ENCODE data around the gene UCP3.

The UCP3 gene

GRCh38 chr11:74019104-74019738, 10.3 kb upstream of the UCP3 start:
- no peak for TF ChIP-seq CTCF (IDR thresholded peaks at IDR 0.05; ENCODE audit: low read depth, low read length, missing control alignments)
- DNase-seq (ENCODE audit: low read depth): no peak
- no peak overlapping the region for H3K4me3 ChIP-seq (ENCODE audit: low read depth, low read length)
- in situ Hi-C loops (cut with HindIII; ENCODE audit: low sequenced_read_pairs): no loop called here

DNA sequence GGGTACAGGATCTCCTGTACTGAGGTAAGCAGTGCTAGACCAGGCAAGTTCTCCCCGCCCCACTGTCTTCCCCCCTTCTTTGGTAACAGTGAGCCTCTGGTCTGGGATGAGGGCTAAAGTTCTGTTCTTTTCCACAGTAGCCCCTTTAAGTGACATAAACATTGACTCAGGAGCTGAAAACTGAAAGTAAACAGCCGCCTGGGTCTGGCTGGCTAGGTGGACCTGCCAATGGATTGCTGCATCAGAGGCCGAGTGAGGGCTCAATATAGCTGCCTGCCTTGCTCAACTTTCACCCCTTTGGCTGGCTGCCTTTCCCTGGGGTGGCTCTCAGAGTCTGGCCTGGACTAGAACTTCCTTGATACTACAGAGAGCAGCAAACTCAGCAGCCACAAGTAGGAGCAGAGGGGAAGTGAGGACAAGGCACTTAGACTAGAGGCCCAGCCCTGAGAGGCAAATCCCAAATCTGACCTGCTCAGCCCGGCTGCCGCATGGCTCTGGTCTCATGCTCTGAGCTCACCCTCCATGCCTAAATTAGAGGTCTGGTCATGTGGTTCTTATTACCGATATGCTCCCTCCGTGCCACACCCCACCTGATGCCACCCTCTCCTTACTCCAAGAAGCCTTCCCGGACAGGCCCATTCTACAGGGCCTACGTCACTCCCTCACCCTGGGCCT, 9.6 kb upstream of the UCP3 start:
- TF ChIP-seq CTCF (IDR thresholded peaks at IDR 0.05; ENCODE audit: low read depth, low read length, missing control alignments): no peak
- in situ Hi-C loops (cut with HindIII; ENCODE audit: low sequenced_read_pairs): no loop called here
- H3K4me3 ChIP-seq (ENCODE audit: low read depth, low read length): no peak overlapping the region
- peak; percentile 59 for DNase-seq (ENCODE audit: low read depth)

DNA sequence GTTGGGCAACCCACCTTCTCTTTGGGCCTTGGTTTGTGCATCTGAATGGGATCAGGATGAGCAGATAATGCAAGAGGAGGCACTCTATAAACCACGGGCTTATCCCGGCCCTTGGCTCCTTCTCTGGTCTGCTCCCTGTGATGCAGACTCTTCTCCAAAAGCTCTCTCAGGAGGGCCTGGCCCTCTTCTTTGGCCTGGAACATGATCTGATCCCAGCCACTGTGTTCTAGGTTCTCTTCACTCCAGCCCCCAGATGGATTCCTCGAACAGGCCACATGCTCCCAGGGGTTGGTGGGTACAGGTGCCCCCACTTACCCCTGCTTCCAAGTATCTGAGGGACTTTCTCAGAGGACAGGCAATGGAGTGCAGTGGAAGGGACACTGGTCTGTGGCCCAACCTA, 8.7 kb upstream of the UCP3 start:
- TF ChIP-seq CTCF (IDR thresholded peaks at IDR 0.05; ENCODE audit: low read depth, low read length, missing control alignments): no peak
- no peak overlapping the region for H3K4me3 ChIP-seq (ENCODE audit: low read depth, low read length)
- DNase-seq (ENCODE audit: low read depth): no peak
- in situ Hi-C loops (cut with HindIII; ENCODE audit: low sequenced_read_pairs): no loop called here

DNA sequence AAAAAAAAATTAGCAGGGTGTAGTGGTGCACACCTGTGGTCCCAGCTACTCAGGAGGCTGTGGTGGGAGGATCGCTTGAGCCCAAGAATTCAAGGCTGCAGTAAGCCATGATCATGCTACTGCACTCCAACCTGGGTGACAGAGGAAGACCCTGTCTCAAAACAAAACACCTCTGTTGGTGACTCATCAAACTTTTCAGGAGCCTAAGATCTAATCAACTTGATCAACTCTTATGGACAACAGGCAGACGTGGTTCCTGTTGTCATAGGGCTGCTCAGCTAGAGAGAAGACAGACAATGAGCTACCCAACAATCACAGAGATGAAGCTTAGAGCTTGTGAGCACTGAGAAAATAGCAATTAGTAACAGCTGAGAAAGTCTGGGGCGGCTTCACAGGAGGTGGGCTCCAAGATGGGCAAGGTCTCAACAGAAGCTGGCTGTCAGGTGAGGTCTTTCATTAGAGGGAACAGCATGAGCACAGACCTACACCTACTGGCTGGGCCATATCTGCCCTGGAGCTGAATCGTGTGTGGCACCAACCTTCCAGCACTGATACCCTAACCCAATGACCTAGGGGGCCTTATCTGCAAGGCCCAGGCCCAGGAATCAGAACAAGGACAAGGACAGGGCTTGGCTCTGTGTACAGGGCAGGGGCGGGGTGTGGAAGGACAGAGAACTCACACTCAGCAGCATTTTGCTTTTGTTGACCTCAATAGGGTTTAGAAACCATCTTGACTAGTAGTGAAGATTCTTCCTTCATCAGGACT, 7.2 kb upstream of the UCP3 start:
- no peak for TF ChIP-seq CTCF (IDR thresholded peaks at IDR 0.05; ENCODE audit: low read depth, low read length, missing control alignments)
- no peak for DNase-seq (ENCODE audit: low read depth)
- no peak overlapping the region for H3K4me3 ChIP-seq (ENCODE audit: low read depth, low read length)
- in situ Hi-C loops (cut with HindIII; ENCODE audit: low sequenced_read_pairs): no loop called here

- DNase-seq (ENCODE audit: low read depth): no peak
- H3K4me3 ChIP-seq (ENCODE audit: low read depth, low read length): no peak overlapping the region
- TF ChIP-seq CTCF (IDR thresholded peaks at IDR 0.05; ENCODE audit: low read depth, low read length, missing control alignments): no peak
- in situ Hi-C loops (cut with HindIII; ENCODE audit: low sequenced_read_pairs): loop anchor here (5.0 kb wide), 1 partner anchor 57 kb away; no protein-coding TSS in a partner anchor
These were observed 6.0 kb upstream of the UCP3 start for GRCh38 chr11:74014880-74015279.

DNA sequence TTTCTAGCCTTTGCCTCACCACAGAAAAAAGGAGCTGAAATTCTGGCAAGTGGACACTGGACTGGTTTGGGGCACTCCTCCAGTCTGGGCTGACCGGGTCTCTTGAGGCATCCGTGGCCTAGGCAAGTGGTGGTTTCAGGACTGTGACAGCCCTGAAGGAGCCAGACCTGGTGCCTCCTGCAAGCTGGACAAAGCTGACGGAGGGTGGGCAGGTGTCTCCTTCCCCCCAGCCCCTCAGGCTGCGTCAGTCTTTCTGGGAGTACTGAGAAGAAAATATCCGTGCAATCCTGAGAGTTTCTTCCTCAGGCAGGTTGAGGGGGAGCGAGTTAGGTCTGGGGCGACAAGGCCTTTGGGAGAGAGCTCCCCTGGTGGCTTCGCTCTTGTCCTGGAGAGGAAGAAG, 4.3 kb upstream of the UCP3 start:
- H3K4me3 ChIP-seq (ENCODE audit: low read depth, low read length): no peak overlapping the region
- in situ Hi-C loops (cut with HindIII; ENCODE audit: low sequenced_read_pairs): loop anchor here (5.0 kb wide), 1 partner anchor 59 kb away; no protein-coding TSS in a partner anchor
- no peak for DNase-seq (ENCODE audit: low read depth)
- no peak for TF ChIP-seq CTCF (IDR thresholded peaks at IDR 0.05; ENCODE audit: low read depth, low read length, missing control alignments)

Data from astrocyte of the cerebellum (primary cell).